ENCODE results near the gene CSMD2.

DNA sequence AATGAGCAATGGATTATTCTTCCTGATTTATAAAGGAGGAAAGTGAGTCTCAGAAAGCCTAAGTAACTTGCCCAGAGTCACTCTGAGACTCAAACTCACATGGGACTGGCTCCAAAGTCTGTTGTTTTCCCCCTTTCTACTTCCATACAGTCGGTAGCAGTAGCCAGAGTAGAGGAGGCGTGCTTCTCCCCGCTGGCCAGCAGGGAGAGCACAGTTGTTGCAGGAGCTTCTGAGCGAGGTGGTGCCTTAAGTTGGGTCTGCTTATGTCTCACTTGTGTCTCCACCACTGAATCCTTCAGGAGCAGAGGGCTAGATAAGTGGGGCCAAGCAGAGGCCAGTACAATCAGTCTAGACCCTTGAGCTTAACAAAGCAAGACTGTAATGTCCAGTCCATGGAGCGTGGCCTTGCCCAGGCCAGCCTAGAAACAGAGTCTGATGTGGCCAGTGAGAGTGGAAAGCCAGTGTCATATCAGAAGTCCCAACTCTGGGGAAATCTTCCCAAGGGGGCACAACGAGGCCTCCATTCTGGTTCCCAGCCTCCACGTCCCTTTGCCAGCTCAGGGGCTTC lies 510.7 kb downstream of the CSMD2 start:
- no peak for TF ChIP-seq ELF4 (IDR thresholded peaks at IDR 0.05)
- no peak for TF ChIP-seq SP1 (IDR thresholded peaks at IDR 0.05)

All from HEK293T (cell line).